ENCODE measurements around the gene FBN1.

The FBN1 gene

DNA sequence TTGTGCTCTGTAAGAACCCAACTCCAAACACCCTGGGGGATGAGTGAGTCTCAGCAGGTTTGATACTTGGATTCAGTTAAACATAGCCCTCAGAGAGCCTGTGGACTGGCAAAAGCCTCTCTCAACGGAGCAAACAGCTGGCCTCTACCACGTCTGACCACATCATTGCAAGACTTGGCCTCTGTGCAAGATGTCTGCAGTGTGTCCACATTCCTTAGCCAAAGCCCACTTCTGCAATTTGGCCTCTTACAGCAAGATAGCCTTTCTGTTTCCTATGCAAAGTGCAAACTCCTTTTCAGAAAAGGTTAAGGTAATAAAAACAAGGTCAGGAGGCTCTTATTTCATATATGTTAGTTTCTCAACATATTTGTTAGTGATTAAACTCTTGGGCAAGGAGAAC is 27.9 kb downstream of the FBN1 start:
- no peak for DNase-seq

DNA sequence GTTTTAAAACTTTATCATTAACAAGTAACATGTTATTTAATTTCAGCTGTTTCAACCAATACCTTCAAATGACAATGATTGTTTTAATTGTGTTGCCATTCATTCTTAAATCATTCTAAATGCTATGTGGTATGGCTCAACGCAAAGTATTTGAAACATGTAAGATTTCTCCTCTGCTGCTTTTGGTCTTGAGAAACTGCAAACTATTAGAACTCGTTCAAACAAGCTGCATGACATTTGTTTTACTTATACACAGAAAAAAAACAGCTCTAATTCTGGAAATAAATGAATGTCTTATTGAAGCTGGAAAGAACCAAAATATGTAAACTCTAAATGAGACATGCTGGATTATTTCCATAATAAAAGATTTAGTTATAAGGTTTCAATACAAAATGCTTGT is 29.3 kb downstream of the FBN1 start:
- no peak for DNase-seq

DNA sequence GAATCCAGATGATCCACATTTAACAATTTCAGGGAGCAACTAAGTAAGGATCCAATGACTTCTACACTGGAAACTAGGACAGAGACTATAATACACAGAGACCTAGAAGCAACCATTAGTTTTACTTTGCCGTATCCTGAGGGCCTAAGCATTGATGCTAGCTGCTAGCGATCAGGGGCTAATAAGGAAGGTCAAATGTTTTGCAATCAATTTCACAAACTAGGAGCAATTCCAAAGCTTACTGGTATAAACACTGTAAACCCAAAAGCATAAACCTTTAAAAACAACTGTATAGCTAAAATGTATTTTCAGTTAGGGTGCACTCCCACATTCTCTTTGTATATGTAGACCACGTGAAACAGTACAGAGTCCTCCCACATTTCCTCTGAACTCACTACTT is 31.5 kb downstream of the FBN1 start:
- DNase-seq, result no peak

GRCh38 chr15:48609486-48609885 is 36.0 kb downstream of the FBN1 start:
- no peak for DNase-seq

DNA sequence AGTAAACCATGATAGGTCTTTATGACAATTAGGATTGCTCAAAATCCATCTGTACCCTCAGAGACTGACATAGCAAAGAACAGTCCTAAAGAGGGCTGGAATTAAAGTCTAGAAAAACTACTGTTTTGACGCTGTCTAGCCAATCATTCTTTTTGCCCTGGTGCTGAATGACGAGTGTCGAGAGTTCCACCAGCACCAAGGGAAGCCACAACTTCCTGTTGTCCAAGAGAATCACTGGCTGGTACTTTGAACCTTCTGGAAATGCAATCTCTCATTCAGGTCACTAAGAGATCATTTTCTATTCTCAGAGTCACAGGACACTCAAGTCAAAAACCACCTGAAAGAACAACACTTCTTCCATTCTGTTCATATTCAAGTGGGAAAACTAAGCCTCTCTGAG is 37.7 kb downstream of the FBN1 start:
- no peak for DNase-seq

GRCh38 chr15:48604567-48604966 is 40.9 kb downstream of the FBN1 start:
- no peak for DNase-seq

GRCh38 chr15:48603922-48604321 is 41.6 kb downstream of the FBN1 start:
- DNase-seq, result no peak

DNA sequence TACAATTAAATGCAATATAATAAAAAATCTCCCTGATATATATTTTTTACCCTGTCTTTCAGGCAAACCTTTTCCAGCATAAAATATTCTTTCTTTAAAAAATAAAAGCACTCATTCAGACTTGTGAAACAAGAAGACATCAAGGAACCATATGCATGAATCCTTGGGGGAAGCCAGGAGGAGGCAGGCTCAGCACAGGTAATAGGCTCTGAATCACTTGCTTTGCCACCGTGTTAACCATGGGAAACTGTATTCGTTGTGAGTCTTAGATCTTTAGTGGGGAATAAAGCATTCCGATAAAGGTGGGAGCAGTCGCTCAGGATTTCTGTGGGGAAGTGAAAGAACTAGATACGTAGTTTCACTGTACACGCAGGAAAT is 42.4 kb downstream of the FBN1 start:
- DNase-seq, result no peak

DNA sequence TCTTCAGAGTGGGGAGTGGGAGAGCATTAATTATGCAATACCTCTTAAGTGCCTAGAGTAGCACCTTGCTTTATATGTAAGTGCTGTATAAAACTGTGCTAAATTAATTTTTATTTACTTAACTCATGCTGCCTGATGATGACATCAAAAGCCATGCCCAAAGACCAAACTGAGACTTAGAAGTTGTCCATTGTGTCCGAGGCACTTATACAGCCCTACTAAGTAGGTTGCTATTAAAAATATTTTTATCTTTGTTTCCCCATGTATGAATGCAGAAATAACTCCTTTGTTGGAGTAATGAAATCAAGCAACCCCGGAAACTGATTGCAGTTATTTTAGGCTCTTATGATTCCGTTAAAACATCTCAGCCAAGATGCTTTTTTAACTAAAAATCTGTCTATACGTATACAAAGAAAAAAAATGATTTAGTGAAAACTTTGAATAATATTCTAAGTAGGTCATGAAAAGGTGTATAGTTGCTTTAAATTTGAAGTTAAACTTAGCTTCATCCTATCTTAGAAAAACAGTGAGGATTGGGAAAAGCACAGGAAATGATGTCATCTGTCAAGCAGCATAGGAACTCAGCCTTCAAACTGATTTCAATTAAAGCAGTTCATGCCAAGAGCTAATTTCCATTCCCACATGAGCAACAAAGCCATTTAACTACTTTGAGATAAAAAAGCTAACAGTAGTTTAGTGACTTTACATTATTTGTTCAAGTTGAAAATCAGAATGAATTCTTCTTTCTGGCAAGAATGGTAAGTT is 43.0 kb downstream of the FBN1 start:
- DNase-seq, result no peak

DNA sequence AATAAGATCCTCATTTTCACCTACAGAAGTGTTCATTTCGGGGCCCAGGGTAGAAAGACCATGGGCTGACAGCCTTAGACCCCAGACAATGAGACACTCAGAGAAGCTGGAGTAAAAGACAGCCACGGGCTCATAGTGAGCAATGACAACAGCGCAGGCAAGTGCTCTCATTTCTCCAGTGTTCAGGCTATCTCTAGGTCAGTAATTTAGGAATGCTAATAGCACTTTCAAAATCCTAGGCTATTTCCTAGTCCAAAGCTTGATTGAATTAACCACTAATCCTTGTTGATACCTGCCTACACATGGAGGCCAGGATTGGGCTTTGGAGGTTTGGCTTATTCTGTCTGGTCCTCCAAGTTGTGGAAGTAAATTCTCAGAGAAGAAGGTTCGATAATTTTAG is 44.4 kb downstream of the FBN1 start:
- no peak for DNase-seq

- no peak for DNase-seq
Measured at GRCh38 chr15:48596841-48597240, 48.7 kb downstream of the FBN1 start.

DNA sequence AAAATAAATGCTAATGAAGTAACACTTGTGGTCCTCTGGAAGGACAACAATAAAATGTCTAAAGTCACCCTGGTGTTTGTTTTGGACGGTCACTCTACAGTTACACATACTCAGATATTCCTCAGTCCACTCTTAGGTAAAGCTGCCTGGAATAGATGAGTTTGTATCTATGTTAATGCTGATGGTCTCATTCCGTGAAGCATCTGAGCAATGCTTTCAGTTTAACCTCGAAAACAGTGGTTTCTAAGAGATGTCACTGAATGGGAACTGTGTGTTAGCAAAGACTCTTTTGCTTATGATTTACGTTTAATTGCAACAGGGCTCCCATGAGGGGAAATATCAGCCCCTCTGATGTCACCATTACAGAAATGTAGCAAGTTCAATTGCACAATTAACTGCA is 49.1 kb downstream of the FBN1 start:
- no peak for DNase-seq

GRCh38 chr15:48595981-48596380 is 49.5 kb downstream of the FBN1 start:
- DNase-seq, result no peak

DNA sequence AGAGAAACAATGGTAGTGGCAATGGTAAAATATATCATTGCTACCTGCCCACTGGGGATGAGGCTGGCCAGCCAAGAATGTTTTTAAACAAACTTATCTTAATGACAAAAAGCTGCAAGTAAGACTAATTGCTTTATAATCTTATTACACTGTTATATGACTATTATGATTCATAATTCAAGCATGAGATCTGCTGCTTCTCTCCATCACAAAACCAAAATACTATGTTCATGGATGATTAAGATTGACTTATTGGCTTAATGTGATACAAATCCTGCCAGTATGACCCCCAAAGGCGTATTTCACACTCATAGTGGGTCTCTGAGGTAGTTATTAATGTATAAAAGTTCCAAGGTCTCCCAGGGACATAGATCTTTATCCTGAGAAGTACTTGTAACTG is 52.6 kb downstream of the FBN1 start:
- no peak for DNase-seq

DNA sequence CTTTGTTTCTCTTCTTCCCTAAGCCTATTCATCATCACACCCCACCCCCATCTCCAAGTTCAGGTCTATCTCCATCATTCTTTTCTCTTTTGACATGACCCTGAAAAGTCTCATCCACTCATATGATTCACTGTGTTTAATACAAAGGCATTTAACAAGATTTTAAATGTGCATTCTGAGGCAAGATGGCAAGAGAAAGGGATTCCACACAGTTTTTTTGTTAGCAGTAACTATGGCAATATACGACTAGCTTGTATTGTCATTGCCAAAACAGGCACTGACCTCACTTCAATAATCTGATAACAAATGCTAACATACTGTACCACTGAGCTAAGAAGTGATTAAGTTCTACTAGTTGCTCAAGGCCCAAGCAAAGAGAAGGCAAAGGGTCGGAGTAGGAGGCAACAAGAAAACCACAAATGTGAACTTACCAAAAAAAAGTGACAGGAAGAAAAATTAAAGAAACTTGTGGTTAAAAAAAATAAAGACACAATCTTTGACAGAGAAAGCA is 53.2 kb downstream of the FBN1 start:
- no peak for DNase-seq

DNA sequence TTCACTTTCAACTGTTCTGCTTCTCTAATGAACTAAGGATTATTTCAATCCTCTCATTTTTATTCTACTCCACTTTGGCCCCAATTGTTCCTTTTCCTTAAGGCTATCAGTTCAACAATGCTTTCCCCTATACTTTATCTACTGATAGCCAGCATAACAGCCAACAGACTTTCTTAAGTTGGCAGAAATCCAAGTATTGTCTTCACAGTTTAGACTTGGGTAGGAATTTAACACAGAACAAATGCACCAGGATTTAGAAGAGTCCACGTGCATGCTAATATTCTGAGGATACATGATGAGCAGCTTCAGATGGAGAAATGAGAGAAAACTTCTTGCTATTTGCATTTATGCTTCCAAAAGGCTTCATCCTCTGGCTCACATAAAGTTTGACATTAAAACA is 54.8 kb downstream of the FBN1 start:
- no peak for DNase-seq

DNA sequence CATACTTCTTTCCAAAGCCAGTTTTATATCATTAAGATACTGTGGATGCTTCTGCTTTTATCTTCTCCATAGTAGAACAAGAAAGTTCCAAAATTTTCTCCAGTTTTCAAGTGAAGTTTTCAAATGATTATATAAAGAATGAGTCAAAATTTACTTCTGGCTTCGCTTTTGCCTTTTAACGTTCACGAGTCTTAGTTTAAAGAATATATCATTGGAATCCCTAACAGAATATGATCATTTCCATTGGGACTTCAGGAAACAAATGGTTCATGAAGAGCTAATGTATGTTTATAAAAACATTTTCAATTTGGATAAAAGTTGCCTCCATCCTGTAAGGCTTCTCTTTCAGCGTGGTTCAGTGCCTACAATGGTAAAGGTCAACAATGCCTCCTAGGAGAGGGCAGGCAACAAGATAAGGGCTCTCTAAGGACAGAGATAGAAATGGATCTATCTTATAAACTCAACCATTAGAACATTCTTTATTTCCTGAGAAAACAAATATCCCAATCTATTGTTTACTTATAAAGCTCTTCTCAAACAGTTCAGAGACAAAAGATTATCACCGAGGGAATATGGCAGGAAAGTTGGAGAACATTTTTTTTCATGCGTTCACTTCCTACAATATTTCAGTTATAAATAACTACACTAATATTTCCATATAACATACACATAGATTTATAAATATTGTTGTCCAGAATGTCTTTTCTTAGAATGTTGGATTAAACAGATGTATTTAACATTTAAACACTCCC is 60.5 kb downstream of the FBN1 start:
- no peak for DNase-seq

- no peak for DNase-seq
Measured at GRCh38 chr15:48584090-48584811, 61.3 kb downstream of the FBN1 start.

DNA sequence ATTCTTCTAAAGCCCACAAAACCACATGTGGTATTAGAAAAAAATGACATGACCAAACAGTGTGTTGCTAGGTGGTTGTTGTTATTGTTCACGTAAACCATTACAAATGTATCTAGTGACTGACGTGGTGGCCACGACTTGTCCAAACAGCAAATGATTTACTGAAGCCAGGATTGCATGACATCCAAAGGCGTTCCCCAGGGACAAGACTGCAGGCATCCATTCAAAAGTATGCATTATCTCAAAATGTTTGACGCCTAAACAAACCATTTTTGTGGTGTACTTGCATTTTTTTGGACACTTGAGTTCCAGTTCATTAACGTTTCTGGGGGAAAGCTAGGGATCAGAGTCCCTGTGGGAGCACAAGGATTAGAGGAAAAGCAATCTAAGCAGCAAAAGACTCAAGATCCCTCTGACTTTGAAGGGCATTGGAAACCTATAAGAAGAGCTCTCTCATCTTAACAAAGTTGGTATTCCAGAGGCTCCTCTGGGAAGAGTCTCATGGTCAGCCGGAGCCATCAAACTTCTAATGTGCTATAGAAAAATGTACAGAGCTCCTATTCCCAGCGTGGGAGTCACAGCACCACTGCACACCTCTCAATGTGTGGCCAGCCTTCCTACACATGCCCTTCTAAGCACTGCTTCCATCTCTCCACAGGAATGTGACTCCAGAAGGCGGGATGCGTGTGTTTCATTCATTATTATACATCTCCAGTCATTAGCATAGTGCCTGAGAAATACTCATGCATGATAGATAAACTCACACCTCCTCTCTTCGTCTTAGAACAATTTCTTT is 62.9 kb downstream of the FBN1 start:
- DNase-seq, result no peak

DNA sequence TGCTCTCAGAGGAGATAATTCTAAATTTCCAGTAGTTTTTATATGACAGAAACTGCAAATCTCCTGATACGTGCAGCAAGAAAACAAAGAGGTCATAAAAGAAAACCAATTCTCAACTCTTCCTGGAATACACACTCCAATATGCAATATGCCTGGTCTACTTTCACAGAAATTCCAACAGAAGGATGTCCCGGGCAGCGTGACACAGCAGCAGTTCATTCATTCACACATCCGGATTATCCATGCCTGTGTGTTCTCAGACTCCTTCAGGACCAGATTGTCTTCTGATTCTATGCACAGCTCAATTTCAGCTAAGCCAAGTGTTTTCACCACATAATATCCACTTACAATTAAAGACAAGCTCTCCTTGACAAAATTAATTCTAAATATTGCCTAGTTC is 64.3 kb downstream of the FBN1 start:
- DNase-seq, result no peak

DNA sequence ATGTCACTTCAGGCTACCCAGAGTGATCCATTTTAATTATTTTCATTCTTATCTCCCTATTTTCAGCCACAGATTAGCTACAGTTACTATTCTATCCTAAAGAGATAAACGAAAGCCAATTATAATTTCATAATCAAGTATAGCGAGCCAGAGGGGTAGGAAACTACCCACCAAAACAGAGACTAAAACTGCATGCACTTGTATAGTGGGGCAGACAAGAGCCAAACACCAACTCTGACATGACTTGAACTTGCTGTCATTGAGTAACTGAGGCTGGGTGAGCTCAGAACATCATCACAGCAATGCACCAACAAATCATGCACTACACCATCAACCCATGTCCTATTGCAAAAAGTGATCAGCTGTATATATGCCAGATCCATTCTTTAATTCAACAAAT is 64.8 kb downstream of the FBN1 start:
- DNase-seq, result no peak

DNA sequence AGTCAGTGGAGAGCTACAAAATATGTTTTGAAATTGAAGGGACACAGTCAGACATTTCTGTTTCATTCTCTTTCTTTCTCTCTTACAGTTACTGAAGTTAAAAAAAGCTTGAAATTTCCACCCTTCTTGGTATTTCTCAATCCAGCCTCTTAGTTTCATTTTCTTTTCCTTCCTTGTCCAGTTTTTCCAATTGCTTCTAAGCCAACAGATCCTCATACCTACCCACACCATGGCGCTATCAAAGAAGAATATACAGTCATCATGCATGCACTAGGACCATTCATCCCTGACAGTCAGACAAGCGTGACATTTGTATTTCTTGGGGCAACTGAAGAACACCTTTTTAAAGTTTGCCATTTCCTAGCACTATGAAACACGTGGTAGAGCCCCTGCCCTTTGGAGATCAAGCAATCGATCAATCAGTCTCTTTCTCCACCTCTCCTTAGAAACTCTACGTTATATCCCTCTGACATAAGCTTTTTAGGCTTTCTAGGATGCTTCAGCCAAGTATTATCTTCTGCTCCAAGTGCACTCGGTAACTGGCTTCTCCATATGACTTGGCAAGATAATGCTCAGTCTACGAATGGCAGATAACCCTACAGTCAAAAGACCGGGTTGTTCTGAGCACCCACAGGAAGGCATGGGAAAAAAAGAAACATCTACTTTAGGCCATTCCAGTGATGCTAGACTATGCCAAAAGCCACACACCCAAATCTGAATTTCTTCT is 65.4 kb downstream of the FBN1 start:
- DNase-seq, result no peak

Measured in activated CD4-positive, CD25-positive, alpha-beta regulatory T cell (primary cell).